Measurements from ENCODE around the gene TM9SF2.

TM9SF2 gene

GRCh38 chr13:99582511-99582910 lies 81.2 kb downstream of the TM9SF2 start:
- no peak for DNase-seq

- no peak for DNase-seq
These were observed 84.3 kb downstream of the TM9SF2 start for GRCh38 chr13:99585609-99586008.

- no peak for DNase-seq
These were observed 85.7 kb downstream of the TM9SF2 start for GRCh38 chr13:99587021-99587420.

GRCh38 chr13:99587893-99588606 lies 86.8 kb downstream of the TM9SF2 start:
- no peak for DNase-seq

- DNase-seq = no peak
These were observed 88.3 kb downstream of the TM9SF2 start for GRCh38 chr13:99589575-99589974.

GRCh38 chr13:99590519-99591011 lies 89.3 kb downstream of the TM9SF2 start:
- DNase-seq = no peak

- no peak for DNase-seq
These were observed 94.9 kb downstream of the TM9SF2 start for GRCh38 chr13:99596180-99596579.

GRCh38 chr13:99600318-99600717 lies 99.0 kb downstream of the TM9SF2 start:
- no peak for DNase-seq

GRCh38 chr13:99601535-99601934 lies 100.3 kb downstream of the TM9SF2 start:
- DNase-seq = no peak

GRCh38 chr13:99604636-99605035 lies 103.4 kb downstream of the TM9SF2 start:
- no peak for DNase-seq

- DNase-seq = no peak
These were observed 104.4 kb downstream of the TM9SF2 start for GRCh38 chr13:99605420-99606323.

- DNase-seq = peak; percentile 50
These were observed 105.2 kb downstream of the TM9SF2 start, which contains the start of gene CLYBL for GRCh38 chr13:99606324-99607066. Gene CLYBL, plus strand, starts transcription at chr13:99606690.

GRCh38 chr13:99608345-99608744 lies 107.1 kb downstream of the TM9SF2 start:
- no peak for DNase-seq

- no peak for DNase-seq
These were observed 109.5 kb downstream of the TM9SF2 start for GRCh38 chr13:99610702-99611289.

All from NCI-H1105 (cell line).